Measurements from ENCODE around the gene KLF18. TPM values are rescaled to one million over a fixed set of nuclear protein-coding genes. Genes with fewer than 3 reads are reported as not detected.

KLF18 gene
- total RNA-seq (not detected), polyA plus RNA-seq (not detected)
- long read RNA-seq, donor 1: 0 reads
- long read RNA-seq, donor 2: 0 reads
- long read RNA-seq, donor 3: 0 reads

DNA sequence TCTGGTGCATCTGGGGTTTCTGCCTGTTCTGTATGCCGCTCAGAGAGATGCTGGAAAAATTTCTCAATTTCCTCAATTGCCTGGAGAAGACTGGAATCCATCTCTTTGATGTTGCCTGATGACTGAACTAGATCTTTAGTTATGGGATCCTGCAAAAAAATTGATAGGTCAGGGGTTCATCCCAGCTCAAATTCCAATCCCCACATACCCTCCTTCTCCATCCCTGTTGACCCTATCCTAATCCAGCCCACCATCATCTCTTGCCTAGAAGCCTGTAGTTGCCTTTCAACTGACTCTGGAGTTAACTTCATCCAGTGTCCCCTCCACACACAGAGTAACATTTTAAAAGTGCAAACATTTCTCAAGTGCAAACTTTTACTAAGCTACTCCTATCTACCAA is at the start of gene KLF18:
KLF18 (minus strand) TSS at position 101 of the 400 bp plus-strand sequence; CDS start at position 101, 0 bp downstream.
- TF ChIP-seq CTCF (IDR thresholded peaks at IDR 0.05) (no peak), EP300 (IDR thresholded peaks at IDR 0.05) (no peak), POLR2A (IDR thresholded peaks at IDR 0.05) (no peak)
- H3K27me3 ChIP-seq: no peaks in the 10 kb centered on the region
- H3K9me3 ChIP-seq: no peaks in the 10 kb centered on the region
- 92 to 100% (median 94%) methylated on average over 1 of the region's 1 CpG for WGBS, 3 donors
- no peaks in the 10 kb centered on the region for H3K4me1 ChIP-seq (ENCODE audit: insufficient read depth)
- no peak within 1 kb of the TSS for H3K4me3 ChIP-seq
- DNase-seq: no peak
- intact Hi-C loops (cut with DNase I): no loop called here
- H3K27ac ChIP-seq: no peak within 1 kb of the TSS
- H3K36me3 ChIP-seq: no peaks in the 10 kb centered on the region

- Histone ChIP-seq H3K4me3 (no peak overlapping the region), H3K9me3 (no peaks in the 10 kb centered on the region), H3K27ac (no peak overlapping the region), H3K27me3 (no peaks in the 10 kb centered on the region), H3K36me3 (no peaks in the 10 kb centered on the region), H3K4me1 (ENCODE audit: insufficient read depth) (no peaks in the 10 kb centered on the region)
- DNase-seq: no peak
- 64 to 76% (median 75%) methylated on average over 1 of the region's 1 CpG for WGBS, 3 donors
- no peak for TF ChIP-seq CTCF (IDR thresholded peaks at IDR 0.05)
- intact Hi-C loops (cut with DNase I): no loop called here
Observed at GRCh38 chr1:44174630-44175029, 33.2 kb upstream of the KLF18 start.

- intact Hi-C loops (cut with DNase I): no loop called here
- Histone ChIP-seq H3K27ac (no peak overlapping the region), H3K36me3 (no peaks in the 10 kb centered on the region), H3K27me3 (no peaks in the 10 kb centered on the region), H3K9me3 (no peaks in the 10 kb centered on the region), H3K4me1 (ENCODE audit: insufficient read depth) (no peaks in the 10 kb centered on the region), H3K4me3 (no peak overlapping the region)
- DNase-seq: no peak
- TF ChIP-seq POLR2A (IDR thresholded peaks at IDR 0.05) (no peak), EP300 (IDR thresholded peaks at IDR 0.05) (no peak), CTCF (IDR thresholded peaks at IDR 0.05) (no peak)
- 77 to 92% (median 88%) methylated on average over 3 of the region's 3 CpGs for WGBS, 3 donors
Observed at GRCh38 chr1:44170281-44170823, 28.9 kb upstream of the KLF18 start.

GRCh38 chr1:44168520-44169098 is 27.2 kb upstream of the KLF18 start:
- no peaks in the 10 kb centered on the region for H3K4me1 ChIP-seq (ENCODE audit: insufficient read depth)
- TF ChIP-seq EP300 (IDR thresholded peaks at IDR 0.05) (no peak), POLR2A (IDR thresholded peaks at IDR 0.05) (no peak), CTCF (IDR thresholded peaks at IDR 0.05) (no peak)
- no peak overlapping the region for H3K4me3 ChIP-seq
- no peaks in the 10 kb centered on the region for H3K36me3 ChIP-seq
- 84 to 91% (median 89%) methylated on average over 5 of the region's 5 CpGs for WGBS, 3 donors
- no peaks in the 10 kb centered on the region for H3K27me3 ChIP-seq
- intact Hi-C loops (cut with DNase I): no loop called here
- DNase-seq: no peak
- no peak overlapping the region for H3K27ac ChIP-seq
- no peaks in the 10 kb centered on the region for H3K9me3 ChIP-seq

All from ovary (tissue), 10 donors.